ENCODE data around the gene AGER.

DNA sequence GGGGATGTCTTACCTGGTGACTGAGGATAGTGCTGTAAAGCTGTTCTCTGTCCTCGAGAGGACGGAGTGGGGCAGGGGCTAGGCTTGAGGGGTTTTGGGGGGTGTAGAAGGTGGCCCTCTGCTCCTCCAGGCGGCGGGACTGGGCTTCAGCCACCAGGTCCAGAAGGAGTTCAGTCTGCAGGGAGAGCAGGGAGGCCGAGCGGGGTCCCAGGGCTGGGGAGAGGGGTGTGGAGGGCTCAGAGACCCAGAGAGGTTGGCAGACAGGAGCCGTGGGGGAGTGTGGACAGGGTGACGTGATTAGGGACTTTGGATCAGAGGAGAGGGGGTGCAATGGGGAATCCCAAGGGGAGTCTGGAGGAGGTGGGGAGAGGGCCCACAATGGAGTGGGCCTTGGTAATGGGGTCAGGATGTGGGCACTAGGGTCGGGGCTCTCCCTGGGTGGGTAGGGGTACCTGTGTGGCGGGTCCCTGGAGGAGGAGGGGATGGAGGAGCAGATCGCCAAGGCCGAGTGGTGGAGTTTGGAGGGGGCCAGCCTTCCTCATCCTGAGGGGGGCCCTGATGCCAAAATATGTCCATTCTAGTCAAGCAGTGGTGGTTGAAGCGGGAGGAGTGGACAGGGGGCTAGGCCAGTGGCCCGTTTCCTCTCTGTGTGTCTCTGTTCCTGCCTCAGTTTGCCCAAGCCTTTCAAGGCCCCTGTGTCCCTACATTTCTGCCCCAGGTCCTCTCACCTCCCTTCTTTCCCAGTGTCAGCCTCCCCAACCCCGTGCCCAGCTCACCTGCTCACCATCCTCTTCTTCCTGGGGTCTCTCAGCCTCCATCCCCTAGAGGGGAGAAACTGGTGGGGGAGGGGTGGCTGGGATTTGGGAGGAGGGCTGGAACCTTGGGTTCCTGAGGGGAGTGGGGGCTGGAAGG, 7.9 kb upstream of the AGER start:
- TF ChIP-seq EZH2 (IDR thresholded peaks at IDR 0.05; ENCODE audit: borderline replicate concordance, insufficient read depth, low read length, poor library complexity, severe bottlenecking) = no peak
- no peak for TF ChIP-seq CTCF (IDR thresholded peaks at IDR 0.05; ENCODE audit: poor library complexity, severe bottlenecking)
- no peak for TF ChIP-seq POLR2AphosphoS5 (IDR thresholded peaks at IDR 0.05)
- TF ChIP-seq, protein P1, sequence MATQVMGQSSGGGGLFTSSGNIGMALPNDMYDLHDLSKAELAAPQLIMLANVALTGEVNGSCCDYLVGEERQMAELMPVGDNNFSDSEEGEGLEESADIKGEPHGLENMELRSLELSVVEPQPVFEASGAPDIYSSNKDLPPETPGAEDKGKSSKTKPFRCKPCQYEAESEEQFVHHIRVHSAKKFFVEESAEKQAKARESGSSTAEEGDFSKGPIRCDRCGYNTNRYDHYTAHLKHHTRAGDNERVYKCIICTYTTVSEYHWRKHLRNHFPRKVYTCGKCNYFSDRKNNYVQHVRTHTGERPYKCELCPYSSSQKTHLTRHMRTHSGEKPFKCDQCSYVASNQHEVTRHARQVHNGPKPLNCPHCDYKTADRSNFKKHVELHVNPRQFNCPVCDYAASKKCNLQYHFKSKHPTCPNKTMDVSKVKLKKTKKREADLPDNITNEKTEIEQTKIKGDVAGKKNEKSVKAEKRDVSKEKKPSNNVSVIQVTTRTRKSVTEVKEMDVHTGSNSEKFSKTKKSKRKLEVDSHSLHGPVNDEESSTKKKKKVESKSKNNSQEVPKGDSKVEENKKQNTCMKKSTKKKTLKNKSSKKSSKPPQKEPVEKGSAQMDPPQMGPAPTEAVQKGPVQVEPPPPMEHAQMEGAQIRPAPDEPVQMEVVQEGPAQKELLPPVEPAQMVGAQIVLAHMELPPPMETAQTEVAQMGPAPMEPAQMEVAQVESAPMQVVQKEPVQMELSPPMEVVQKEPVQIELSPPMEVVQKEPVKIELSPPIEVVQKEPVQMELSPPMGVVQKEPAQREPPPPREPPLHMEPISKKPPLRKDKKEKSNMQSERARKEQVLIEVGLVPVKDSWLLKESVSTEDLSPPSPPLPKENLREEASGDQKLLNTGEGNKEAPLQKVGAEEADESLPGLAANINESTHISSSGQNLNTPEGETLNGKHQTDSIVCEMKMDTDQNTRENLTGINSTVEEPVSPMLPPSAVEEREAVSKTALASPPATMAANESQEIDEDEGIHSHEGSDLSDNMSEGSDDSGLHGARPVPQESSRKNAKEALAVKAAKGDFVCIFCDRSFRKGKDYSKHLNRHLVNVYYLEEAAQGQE (IDR thresholded peaks at IDR 0.05; ENCODE audit: borderline replicate concordance) = no peak
- no peak for TF ChIP-seq EP300 (conservative IDR thresholded peaks at IDR 0.05; ENCODE audit: poor library complexity, severe bottlenecking)
- TF ChIP-seq RAD21 (conservative IDR thresholded peaks at IDR 0.05) = no peak
- no peak for TF ChIP-seq TAF1 (IDR thresholded peaks at IDR 0.05; ENCODE audit: low read depth)
- no peak for TF ChIP-seq SMC3 (conservative IDR thresholded peaks at IDR 0.05; ENCODE audit: poor library complexity)

Measured in neural cell (in vitro differentiated cells).